LNCaP clone FGC (cell line): Measurements from ENCODE around the gene PLEKHA7.

ENCODE experiments used
- DNase-seq: peaks from one replicate; pipeline ENCODE4 v3.0.0-alpha.2; 2011; ENCODE audit warnings: low read depth
- H3K4me3 ChIP-seq: 2 replicates; pipeline ENCODE4 v1.5.1; 2011; ENCODE audit warnings: mild to moderate bottlenecking, low read depth, low read length, control low read depth
- CTCF ChIP-seq: IDR thresholded peaks from 2 replicates; pipeline ENCODE4 v1.5.1; 2012; ENCODE audit warnings: mild to moderate bottlenecking; ENCODE audit not compliant: control insufficient read depth, insufficient read depth; ENCODE audit errors: extremely low read depth

The PLEKHA7 gene

GRCh38 chr11:16846305-16846704, 167.9 kb downstream of the PLEKHA7 start:
- no peak for TF ChIP-seq CTCF
- no peak overlapping the region for H3K4me3 ChIP-seq
- DNase-seq, result no peak

- DNase-seq, result no peak
- H3K4me3 ChIP-seq, result no peak overlapping the region
- TF ChIP-seq CTCF, result no peak
These were observed 169.9 kb downstream of the PLEKHA7 start for GRCh38 chr11:16844268-16844771.

- no peak overlapping the region for H3K4me3 ChIP-seq
- DNase-seq, result peak; percentile 51
- TF ChIP-seq CTCF, result no peak
These were observed 170.9 kb downstream of the PLEKHA7 start for GRCh38 chr11:16843294-16843693.

GRCh38 chr11:16841984-16842383, 172.2 kb downstream of the PLEKHA7 start:
- no peak for TF ChIP-seq CTCF
- no peak for DNase-seq
- H3K4me3 ChIP-seq, result no peak overlapping the region

- no peak overlapping the region for H3K4me3 ChIP-seq
- no peak for TF ChIP-seq CTCF
- DNase-seq, result no peak
These were observed 172.7 kb downstream of the PLEKHA7 start for GRCh38 chr11:16841481-16841880.

- TF ChIP-seq CTCF, result no peak
These were observed 173.3 kb downstream of the PLEKHA7 start for GRCh38 chr11:16840951-16841350.

GRCh38 chr11:16839821-16840220, 174.4 kb downstream of the PLEKHA7 start:
- no peak for TF ChIP-seq CTCF
- no peak overlapping the region for H3K4me3 ChIP-seq
- DNase-seq, result no peak

More at GRCh38 chr11:16840951-16841350, 173.3 kb downstream of the PLEKHA7 start:
- no peak for DNase-seq
- no peak overlapping the region for H3K4me3 ChIP-seq
